Measurements from ENCODE around the gene CD164.
"Not testable (repeated sequence)": the region's sequence is repeated elsewhere in the genome, so short reads cannot be mapped to it uniquely, and the experiment has no call there.

CD164 gene

DNA sequence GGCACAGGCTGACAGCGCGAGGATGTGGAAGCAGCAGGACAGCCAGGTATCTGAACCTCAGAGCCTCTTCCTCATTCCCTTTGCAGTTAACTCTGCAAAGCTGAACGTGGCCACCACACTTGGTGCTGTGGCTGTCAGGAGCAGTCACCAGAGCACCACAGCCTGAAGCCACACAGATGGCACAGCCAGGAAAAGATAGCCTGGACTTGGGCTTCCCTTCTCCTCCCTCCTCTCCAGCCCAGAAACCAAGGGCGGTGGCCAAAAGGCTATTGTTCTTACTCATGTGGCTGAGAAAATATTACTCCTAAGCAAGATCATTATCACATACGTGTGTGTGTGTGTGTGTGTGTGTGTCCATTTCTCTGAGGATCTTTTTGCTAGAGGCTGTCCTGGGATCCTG is 39.8 kb downstream of the CD164 start:
- TF ChIP-seq, protein P1, sequence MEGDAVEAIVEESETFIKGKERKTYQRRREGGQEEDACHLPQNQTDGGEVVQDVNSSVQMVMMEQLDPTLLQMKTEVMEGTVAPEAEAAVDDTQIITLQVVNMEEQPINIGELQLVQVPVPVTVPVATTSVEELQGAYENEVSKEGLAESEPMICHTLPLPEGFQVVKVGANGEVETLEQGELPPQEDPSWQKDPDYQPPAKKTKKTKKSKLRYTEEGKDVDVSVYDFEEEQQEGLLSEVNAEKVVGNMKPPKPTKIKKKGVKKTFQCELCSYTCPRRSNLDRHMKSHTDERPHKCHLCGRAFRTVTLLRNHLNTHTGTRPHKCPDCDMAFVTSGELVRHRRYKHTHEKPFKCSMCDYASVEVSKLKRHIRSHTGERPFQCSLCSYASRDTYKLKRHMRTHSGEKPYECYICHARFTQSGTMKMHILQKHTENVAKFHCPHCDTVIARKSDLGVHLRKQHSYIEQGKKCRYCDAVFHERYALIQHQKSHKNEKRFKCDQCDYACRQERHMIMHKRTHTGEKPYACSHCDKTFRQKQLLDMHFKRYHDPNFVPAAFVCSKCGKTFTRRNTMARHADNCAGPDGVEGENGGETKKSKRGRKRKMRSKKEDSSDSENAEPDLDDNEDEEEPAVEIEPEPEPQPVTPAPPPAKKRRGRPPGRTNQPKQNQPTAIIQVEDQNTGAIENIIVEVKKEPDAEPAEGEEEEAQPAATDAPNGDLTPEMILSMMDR (IDR thresholded peaks at IDR 0.05; ENCODE audit: poor library complexity, severe bottlenecking) = no peak
- no peak for ATAC-seq (ENCODE audit: low read depth)
- no peak for DNase-seq (ENCODE audit: low spot score)
- Histone ChIP-seq H3K4me1 (ENCODE audit: insufficient read depth, poor library complexity, severe bottlenecking) (no peaks in the 10 kb centered on the region), H3K27me3 (ENCODE audit: insufficient read depth, poor library complexity, severe bottlenecking) (no peaks in the 10 kb centered on the region), H3K9me3 (ENCODE audit: severe bottlenecking) (no peaks in the 10 kb centered on the region), H3K36me3 (ENCODE audit: low read depth) (no peaks in the 10 kb centered on the region), H3K27ac (ENCODE audit: poor library complexity, severe bottlenecking) (no peak overlapping the region), H3K4me3 (ENCODE audit: severe bottlenecking) (no peak overlapping the region)

DNA sequence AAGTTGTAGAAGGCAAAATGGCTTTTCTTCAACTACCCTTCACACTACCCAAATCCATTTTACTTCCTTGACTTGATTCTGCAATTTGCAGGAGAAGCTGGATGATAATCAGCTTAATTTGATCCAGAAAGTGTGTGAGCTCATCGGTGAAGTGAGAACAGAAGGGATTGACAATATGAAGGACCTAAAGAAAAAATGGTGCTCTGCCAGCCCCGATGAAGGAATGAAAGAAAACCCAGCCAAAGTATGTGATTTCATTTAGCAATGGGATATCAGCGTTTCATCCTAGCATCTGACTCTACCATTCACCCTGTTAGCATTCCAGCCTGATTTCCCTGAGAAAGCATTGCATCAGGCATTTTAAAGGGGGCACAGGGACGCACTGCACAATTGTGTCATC is 41.5 kb downstream of the CD164 start:
- Histone ChIP-seq H3K27ac (ENCODE audit: poor library complexity, severe bottlenecking) (no peak overlapping the region), H3K4me1 (ENCODE audit: insufficient read depth, poor library complexity, severe bottlenecking) (peaks cover 3% of the 10 kb centered on the region), H3K4me3 (ENCODE audit: severe bottlenecking) (no peak overlapping the region), H3K36me3 (ENCODE audit: low read depth) (no peaks in the 10 kb centered on the region), H3K27me3 (ENCODE audit: insufficient read depth, poor library complexity, severe bottlenecking) (no peaks in the 10 kb centered on the region), H3K9me3 (ENCODE audit: severe bottlenecking) (no peaks in the 10 kb centered on the region)
- ATAC-seq (ENCODE audit: low read depth) (no peak), DNase-seq (ENCODE audit: low spot score) (no peak)
- TF ChIP-seq, protein P1 (IDR thresholded peaks at IDR 0.05; ENCODE audit: poor library complexity, severe bottlenecking) = no peak

GRCh38 chr6:109339906-109340678 is 42.2 kb downstream of the CD164 start:
- no peak for ATAC-seq (ENCODE audit: low read depth)
- TF ChIP-seq, protein P1 (IDR thresholded peaks at IDR 0.05; ENCODE audit: poor library complexity, severe bottlenecking) = no peak
- Histone ChIP-seq H3K27me3 (ENCODE audit: insufficient read depth, poor library complexity, severe bottlenecking) (no peaks in the 10 kb centered on the region), H3K27ac (ENCODE audit: poor library complexity, severe bottlenecking) (no peak overlapping the region), H3K4me1 (ENCODE audit: insufficient read depth, poor library complexity, severe bottlenecking) (peaks cover 3% of the 10 kb centered on the region), H3K4me3 (ENCODE audit: severe bottlenecking) (no peak overlapping the region), H3K36me3 (ENCODE audit: low read depth) (no peaks in the 10 kb centered on the region), H3K9me3 (ENCODE audit: severe bottlenecking) (no peaks in the 10 kb centered on the region)
- DNase-seq (ENCODE audit: low spot score) = no peak

- H3K9me3 ChIP-seq (ENCODE audit: severe bottlenecking) = no peaks in the 10 kb centered on the region
- TF ChIP-seq, protein P1 (IDR thresholded peaks at IDR 0.05; ENCODE audit: poor library complexity, severe bottlenecking) = no peak
- DNase-seq (ENCODE audit: low spot score) = no peak
- no peak overlapping the region for H3K4me3 ChIP-seq (ENCODE audit: severe bottlenecking)
- H3K27me3 ChIP-seq (ENCODE audit: insufficient read depth, poor library complexity, severe bottlenecking) = no peaks in the 10 kb centered on the region
- H3K27ac ChIP-seq (ENCODE audit: poor library complexity, severe bottlenecking) = no peak overlapping the region
- no peaks in the 10 kb centered on the region for H3K36me3 ChIP-seq (ENCODE audit: low read depth)
- peaks cover 3% of the 10 kb centered on the region for H3K4me1 ChIP-seq (ENCODE audit: insufficient read depth, poor library complexity, severe bottlenecking)
- ATAC-seq (ENCODE audit: low read depth) = peak; percentile 87
These were observed 45.9 kb downstream of the CD164 start for GRCh38 chr6:109336221-109336961.

DNA sequence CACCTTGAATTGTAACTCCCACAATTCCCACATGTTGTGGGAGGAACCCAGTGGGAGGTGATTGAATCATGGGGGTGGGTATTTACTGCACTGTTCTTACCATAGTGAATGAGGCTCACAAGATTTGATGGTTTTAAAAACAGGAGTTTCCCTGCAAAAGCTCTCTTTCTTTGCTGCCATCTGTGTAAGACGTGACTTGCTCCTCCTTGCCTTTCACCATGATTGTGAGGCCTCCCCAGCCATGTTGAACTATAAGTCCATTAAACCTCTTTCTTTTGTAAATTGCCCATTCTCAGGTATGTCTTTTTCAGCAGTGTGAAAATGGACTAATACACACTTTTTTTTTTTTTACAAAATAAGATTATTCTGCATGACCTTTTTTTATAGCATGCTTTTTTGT is 48.4 kb downstream of the CD164 start:
- H3K4me1 ChIP-seq (ENCODE audit: insufficient read depth, poor library complexity, severe bottlenecking); H3K27ac ChIP-seq (ENCODE audit: poor library complexity, severe bottlenecking); ATAC-seq (ENCODE audit: low read depth); H3K36me3 ChIP-seq (ENCODE audit: low read depth); DNase-seq (ENCODE audit: low spot score); H3K27me3 ChIP-seq (ENCODE audit: insufficient read depth, poor library complexity, severe bottlenecking); H3K9me3 ChIP-seq (ENCODE audit: severe bottlenecking); H3K4me3 ChIP-seq (ENCODE audit: severe bottlenecking): not testable (repeated sequence)

All from RWPE2 (cell line).